Measurements from ENCODE around the gene MFSD11.
"Not testable (repeated sequence)": the region's sequence is repeated elsewhere in the genome, so short reads cannot be mapped to it uniquely, and the experiment has no call there.

MFSD11 gene

DNA sequence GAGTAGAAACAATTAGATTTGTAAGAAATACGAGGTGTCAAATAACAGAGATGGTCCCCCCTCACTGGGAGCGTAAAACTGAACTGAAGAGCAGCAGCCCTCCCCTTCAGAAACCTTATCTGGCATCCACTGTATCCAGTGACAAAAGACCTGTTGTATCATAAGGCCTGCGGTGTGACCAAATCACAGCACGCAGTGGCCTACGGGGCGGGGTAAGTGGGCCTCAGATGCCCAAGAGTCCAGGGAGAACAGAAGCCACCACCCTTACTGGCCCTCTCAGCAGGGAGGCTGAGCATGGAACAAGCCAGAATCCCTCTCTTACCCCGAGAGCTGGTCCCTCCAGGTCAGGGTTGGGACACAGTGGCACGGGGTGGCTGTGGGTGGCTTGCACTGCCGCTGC lies 17.0 kb upstream of the MFSD11 start:
- no peak overlapping the region for H3K4me3 ChIP-seq (ENCODE audit: low read depth, low read length)
- in situ Hi-C loops (cut with HindIII; ENCODE audit: low sequenced_read_pairs) = no loop called here
- TF ChIP-seq, protein P1, sequence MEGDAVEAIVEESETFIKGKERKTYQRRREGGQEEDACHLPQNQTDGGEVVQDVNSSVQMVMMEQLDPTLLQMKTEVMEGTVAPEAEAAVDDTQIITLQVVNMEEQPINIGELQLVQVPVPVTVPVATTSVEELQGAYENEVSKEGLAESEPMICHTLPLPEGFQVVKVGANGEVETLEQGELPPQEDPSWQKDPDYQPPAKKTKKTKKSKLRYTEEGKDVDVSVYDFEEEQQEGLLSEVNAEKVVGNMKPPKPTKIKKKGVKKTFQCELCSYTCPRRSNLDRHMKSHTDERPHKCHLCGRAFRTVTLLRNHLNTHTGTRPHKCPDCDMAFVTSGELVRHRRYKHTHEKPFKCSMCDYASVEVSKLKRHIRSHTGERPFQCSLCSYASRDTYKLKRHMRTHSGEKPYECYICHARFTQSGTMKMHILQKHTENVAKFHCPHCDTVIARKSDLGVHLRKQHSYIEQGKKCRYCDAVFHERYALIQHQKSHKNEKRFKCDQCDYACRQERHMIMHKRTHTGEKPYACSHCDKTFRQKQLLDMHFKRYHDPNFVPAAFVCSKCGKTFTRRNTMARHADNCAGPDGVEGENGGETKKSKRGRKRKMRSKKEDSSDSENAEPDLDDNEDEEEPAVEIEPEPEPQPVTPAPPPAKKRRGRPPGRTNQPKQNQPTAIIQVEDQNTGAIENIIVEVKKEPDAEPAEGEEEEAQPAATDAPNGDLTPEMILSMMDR (IDR thresholded peaks at IDR 0.05; ENCODE audit: low read depth, low read length) = no peak
- no peak for DNase-seq (ENCODE audit: low read depth, low spot score)

DNA sequence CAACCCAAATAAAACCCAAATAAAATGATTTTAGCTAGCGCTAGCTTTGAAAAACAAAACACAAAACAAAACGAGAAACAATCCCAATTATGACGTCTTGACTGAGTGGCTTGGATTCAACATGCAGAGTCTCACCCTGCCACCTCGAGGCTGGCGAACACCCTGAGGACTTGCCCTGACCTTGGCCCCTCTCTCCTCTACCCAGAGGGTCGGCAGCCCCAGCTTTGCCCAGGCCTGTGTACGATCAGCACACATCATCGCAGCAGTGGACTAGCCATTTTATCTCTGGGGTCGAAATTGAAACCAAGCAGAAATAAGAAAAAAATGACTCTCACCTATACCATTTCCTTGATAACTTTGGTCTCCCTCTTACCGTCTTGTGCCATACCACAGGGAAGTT lies 16.5 kb upstream of the MFSD11 start:
- no peak overlapping the region for H3K4me3 ChIP-seq (ENCODE audit: low read depth, low read length)
- DNase-seq (ENCODE audit: low read depth, low spot score) = no peak
- TF ChIP-seq, protein P1 (IDR thresholded peaks at IDR 0.05; ENCODE audit: low read depth, low read length) = no peak
- in situ Hi-C loops (cut with HindIII; ENCODE audit: low sequenced_read_pairs) = no loop called here

DNA sequence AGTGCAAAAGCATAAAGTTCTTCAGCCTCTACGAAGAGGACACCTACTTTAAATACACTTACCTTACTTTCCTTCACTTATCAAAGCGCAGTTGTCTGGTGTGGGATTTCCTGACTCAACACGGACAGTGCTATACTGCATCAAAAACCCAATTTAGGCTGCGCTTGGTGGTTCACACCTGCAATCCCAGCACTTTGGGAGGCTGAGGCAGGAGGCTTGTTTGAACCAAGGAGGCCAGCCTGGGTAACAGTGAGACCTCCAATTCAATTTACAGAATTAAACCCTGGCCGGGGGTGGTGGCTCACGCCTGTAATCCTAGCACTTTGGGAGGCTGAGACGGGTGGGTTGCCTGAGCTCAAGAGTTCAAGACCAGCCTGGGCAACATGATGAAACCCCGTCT lies 15.6 kb upstream of the MFSD11 start:
- TF ChIP-seq, protein P1 (IDR thresholded peaks at IDR 0.05; ENCODE audit: low read depth, low read length) = no peak
- no peak overlapping the region for H3K4me3 ChIP-seq (ENCODE audit: low read depth, low read length)
- DNase-seq (ENCODE audit: low read depth, low spot score) = no peak
- in situ Hi-C loops (cut with HindIII; ENCODE audit: low sequenced_read_pairs) = no loop called here

DNA sequence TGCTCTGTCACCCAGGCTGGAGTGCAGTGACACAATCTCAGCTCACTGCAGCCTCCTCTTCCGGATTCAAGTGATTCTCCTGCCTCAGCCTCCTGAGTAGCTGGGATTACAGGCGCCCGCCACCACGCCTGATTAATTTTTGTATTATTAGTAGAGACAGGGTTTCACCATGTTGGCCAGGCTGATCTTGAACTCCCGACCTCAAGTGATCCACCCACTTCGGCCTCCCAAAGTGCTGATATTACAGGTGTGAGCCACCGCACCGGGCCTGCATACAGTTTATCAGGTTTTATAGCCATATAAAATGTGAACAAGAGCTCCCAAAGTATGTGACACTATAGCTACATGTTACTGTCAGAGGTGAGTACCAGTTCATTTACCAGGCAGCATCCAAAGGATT lies 14.9 kb upstream of the MFSD11 start:
- DNase-seq (ENCODE audit: low read depth, low spot score); in situ Hi-C loops (cut with HindIII; ENCODE audit: low sequenced_read_pairs); H3K4me3 ChIP-seq (ENCODE audit: low read depth, low read length): not testable (repeated sequence)

DNA sequence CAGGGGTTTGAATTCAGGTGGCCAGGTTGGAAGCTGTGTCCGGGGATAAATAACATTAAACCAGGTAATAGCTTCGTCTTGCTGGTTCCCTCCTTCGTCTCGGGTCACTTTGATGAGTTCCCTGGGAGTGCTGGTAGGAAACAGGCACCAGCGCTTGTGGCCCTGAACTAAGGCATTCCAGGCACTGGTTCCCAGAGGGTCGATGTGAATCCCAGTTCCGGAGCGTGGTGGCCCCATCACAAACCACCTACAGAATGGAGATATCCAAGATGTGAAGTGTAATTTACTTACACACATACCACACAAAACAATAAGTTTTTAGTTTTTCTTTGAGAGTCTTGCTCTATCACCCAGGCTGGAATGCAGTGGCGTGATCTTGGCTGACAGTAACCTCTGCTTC lies 14.1 kb upstream of the MFSD11 start:
- in situ Hi-C loops (cut with HindIII; ENCODE audit: low sequenced_read_pairs) = no loop called here
- no peak for DNase-seq (ENCODE audit: low read depth, low spot score)
- TF ChIP-seq, protein P1 (IDR thresholded peaks at IDR 0.05; ENCODE audit: low read depth, low read length) = no peak
- H3K4me3 ChIP-seq (ENCODE audit: low read depth, low read length) = no peak overlapping the region

DNA sequence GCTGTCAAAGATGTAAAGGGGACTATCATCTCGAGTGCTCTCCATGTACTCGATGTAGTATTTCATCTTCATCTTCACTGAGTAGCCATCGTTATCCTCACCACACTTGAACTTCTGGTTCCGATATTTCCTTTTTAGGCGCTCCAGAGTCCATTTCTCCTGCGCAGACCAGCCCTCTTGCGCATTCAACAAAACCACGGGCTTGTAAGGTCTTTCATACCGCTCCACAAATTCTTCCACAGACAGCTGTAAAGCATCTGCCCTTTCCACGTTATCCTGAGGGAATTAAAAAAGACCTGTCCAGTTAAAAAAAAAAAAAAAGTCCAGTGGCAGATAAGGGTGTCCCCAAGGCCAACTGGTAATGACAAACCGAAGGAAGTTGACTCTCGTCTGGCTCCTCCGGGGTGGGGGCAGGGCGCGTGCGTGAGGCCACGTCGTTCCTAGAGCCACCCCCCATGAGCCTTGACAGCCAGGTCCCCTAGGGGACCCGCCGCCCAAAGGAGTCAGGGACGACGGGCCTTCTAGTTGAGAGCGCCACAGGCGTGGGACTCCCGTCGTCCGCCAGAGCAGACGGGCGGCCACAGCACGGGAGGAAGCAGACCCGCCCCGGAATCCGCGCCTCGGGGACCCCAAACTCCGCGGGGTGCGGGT lies 12.2 kb upstream of the MFSD11 start:
- peak overlapping the region; percentile 84 for H3K4me3 ChIP-seq (ENCODE audit: low read depth, low read length)
- TF ChIP-seq, protein P1 (IDR thresholded peaks at IDR 0.05; ENCODE audit: low read depth, low read length) = no peak
- no peak for DNase-seq (ENCODE audit: low read depth, low spot score)
- in situ Hi-C loops (cut with HindIII; ENCODE audit: low sequenced_read_pairs) = no loop called here

DNA sequence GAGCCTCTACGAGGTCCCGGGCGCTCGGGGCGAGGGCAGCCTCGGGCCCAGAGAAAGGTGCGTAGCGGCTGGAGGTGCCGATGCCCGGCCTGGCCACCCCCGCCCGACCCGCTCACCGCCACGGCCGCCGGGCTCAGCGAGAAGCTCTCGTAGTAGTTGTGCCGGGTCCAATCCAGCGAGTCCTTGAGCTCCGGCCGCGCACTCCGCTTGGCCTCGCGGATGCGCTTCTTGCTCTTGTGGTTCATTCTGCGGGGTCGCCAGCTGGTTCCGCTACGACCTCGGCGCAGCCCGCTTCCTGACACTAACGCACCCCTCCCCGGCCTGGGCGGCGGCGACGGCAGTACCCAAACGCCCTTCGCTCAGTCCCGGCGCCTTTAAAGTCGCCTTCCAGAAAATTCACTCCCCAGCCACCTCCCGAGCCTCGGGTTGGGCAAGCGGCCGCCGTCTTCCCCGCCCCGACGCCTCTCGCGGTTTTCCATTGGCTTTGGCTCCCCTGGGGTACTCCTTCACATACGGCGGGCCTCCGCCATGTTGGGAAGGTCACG lies 11.6 kb upstream of the MFSD11 start, which contains the start of gene JMJD6:
Gene JMJD6, minus strand, starts transcription at position 376 of the 545 bp plus-strand sequence. Its CDS starts 131 bp downstream, at position 245.
- H3K4me3 ChIP-seq (ENCODE audit: low read depth, low read length) = peak within 1 kb of the TSS; percentile 84
- TF ChIP-seq, protein P1 (IDR thresholded peaks at IDR 0.05; ENCODE audit: low read depth, low read length) = no peak
- peak; percentile 98 for DNase-seq (ENCODE audit: low read depth, low spot score)
- in situ Hi-C loops (cut with HindIII; ENCODE audit: low sequenced_read_pairs) = no loop called here

Data from astrocyte of the spinal cord (primary cell).